Spleen (tissue), 13 donors: ENCODE results near the gene AFM. TPM values are rescaled to one million over a fixed set of nuclear protein-coding genes. Genes with fewer than 3 reads are reported as not detected.

Experiments
- DNase-seq: peaks from one replicate; pipeline ENCODE4 v3.0.0-alpha.2; 2020
- H3K27ac ChIP-seq, 8 donors: fragments of 200-600 bp; sonication (generic) in 7 of 8; 1 replicate in 4 of 8; 2 replicates in 4 of 8; pipeline versions ENCODE4 v1.5.0 to v1.8.0; 2016 to 2021; ENCODE audit warnings: inconsistent platforms in 4 of 8, mild to moderate bottlenecking in 4 of 8, moderate library complexity in 1 of 8
- H3K27me3 ChIP-seq, 7 donors: fragments of 200-600 bp; sonication (generic) in 6 of 7; replicated peaks in 1 of 7; 1 replicate in 4 of 7; 2 replicates in 3 of 7; pipeline versions ENCODE4 v1.5.0 to v1.8.0; 2016 to 2021; ENCODE audit warnings: inconsistent platforms in 3 of 7, mild to moderate bottlenecking in 1 of 7
- H3K36me3 ChIP-seq, 6 donors: fragments of 200-600 bp; sonication (generic) in 5 of 6; 1 replicate in 4 of 6; 2 replicates in 2 of 6; pipeline versions ENCODE4 v1.5.0 to v1.8.0; 2016 to 2021; ENCODE audit warnings: inconsistent platforms in 2 of 6
- H3K4me1 ChIP-seq, 6 donors: fragments of 200-600 bp; sonication (generic) in 5 of 6; 1 replicate in 3 of 6; 2 replicates in 3 of 6; pipeline versions ENCODE4 v1.5.0 to v1.8.0; 2016 to 2021; ENCODE audit warnings: inconsistent platforms in 3 of 6
- H3K4me3 ChIP-seq, 8 donors: fragments of 200-600 bp; sonication (generic) in 7 of 8; 1 replicate in 4 of 8; 2 replicates in 4 of 8; pipeline versions ENCODE4 v1.5.0 to v1.8.0; 2016 to 2021; ENCODE audit warnings: inconsistent platforms in 4 of 8, mild to moderate bottlenecking in 4 of 8, moderate library complexity in 2 of 8
- H3K9me3 ChIP-seq, 8 donors: fragments of 200-600 bp; sonication (generic) in 7 of 8; 1 replicate in 4 of 8; 2 replicates in 4 of 8; pipeline versions ENCODE4 v1.5.0 to v1.8.0; 2016 to 2021; ENCODE audit warnings: inconsistent platforms in 4 of 8
- CTCF ChIP-seq, 11 experiments: fragments of 200-600 bp in 7 of 11; fragments of 450-650 bp in 4 of 11; sonication (generic) in 4 of 11; IDR thresholded peaks in 8 of 11; conservative IDR thresholded peaks in 3 of 11; 1 replicate in 7 of 11; 2 replicates in 4 of 11; pipeline versions ENCODE4 v1.4.0 to v1.8.0; 2016 to 2021; ENCODE audit warnings: antibody characterized with exemption in 11 of 11, inconsistent platforms in 4 of 11, mild to moderate bottlenecking in 1 of 11
- POLR2A ChIP-seq, 3 donors: fragments of 450-650 bp; IDR thresholded peaks; one replicate each; pipeline ENCODE4 v1.5.1; 2017; ENCODE audit warnings: antibody characterized with exemption in 3 of 3, mild to moderate bottlenecking in 1 of 3
- POLR2AphosphoS5 ChIP-seq, 3 donors: sonication (generic); formaldehyde crosslinking; IDR thresholded peaks; one replicate each; pipeline ENCODE4 v1.5.1; 2017; ENCODE audit warnings: antibody characterized with exemption in 3 of 3
- WGBS, 5 donors: extraction: QIAGEN DNeasy Blood & Tissue Kit in 3 of 5; methylation state at CpG; one replicate each; pipeline versions ENCODE4 v1.1.5 to v1.1.7; 2013 to 2018; 5-methylcytosine and 5-hydroxymethylcytosine counted together
- intact Hi-C: fragments of 100-400 bp; cut with DNase I; formaldehyde crosslinking; loops from one replicate; pipeline ENCODE4 v1.15.0; 2023; ENCODE audit warnings: low total_unique reads
- long read RNA-seq, 2 donors: transcript quantifications; one replicate each; lab custom pipeline, GENCODE V29; 2026
- polyA plus RNA-seq, 3 donors: library from polyadenylated mRNA; stranded (reverse); fragments of 200-250 nt; gene quantifications; one replicate each; pipeline ENCODE4 v1.2.1, GENCODE V29; 2013
- total RNA-seq, 7 donors: library from RNA; depleted of rRNA in 3 of 7; stranded (reverse); fragments of >200 nt in 3 of 7; fragmentation: NEBNext Ultra II Directional in 4 of 7; extraction: Animal tissue kit (Norgen Biotek cat#: 25700) in 4 of 7; gene quantifications; one replicate each; pipeline versions ENCODE4 v1.1.0 to v1.2.1, GENCODE V29; 2016 to 2021
- donor health status: healthy with polysubstance abuse.
- donor health status: DM: no; HTN: no; CAD: no; lungs with moderate emphysema.
- donor health status: DM: no; HTN: no; CAD: no.
- donor health status: Bipolar disorder and iron deficiency.
- donor health status: healthy.
- donor health status: DM: no; HTN: no; CAD: no.
- donor health status: DM: yes; HTN: yes; CAD: no.

Gene AFM
- not detected for total RNA-seq
- polyA plus RNA-seq, result not detected
- long read RNA-seq, donor 1, result 0 reads
- long read RNA-seq, donor 2, result 0 reads

GRCh38 chr4:73481358-73481757, at the start of gene AFM:
Gene AFM (plus strand): TSS chr4:73481745. CDS start chr4:73481776, 31 bp downstream.
- 45 to 50% (median 48%) methylated on average over 2 of the region's 2 CpGs for WGBS, 5 donors
- H3K36me3 ChIP-seq, result no peaks in the 10 kb centered on the region
- H3K27ac ChIP-seq, result no peak within 1 kb of the TSS
- no peak for DNase-seq
- no peaks in the 10 kb centered on the region for H3K4me1 ChIP-seq
- peaks cover 0 to 5% (median 0%) of the 10 kb centered on the region in 7 donors for H3K27me3 ChIP-seq
- intact Hi-C loops, result no loop called here
- no peaks in the 10 kb centered on the region for H3K9me3 ChIP-seq
- no peak within 1 kb of the TSS for H3K4me3 ChIP-seq
- TF ChIP-seq CTCF (IDR thresholded peaks at IDR 0.05 in 8 of 11, conservative IDR thresholded peaks at IDR 0.05 in 3 of 11), result no peak
- TF ChIP-seq POLR2A (IDR thresholded peaks at IDR 0.05), result no peak
- no peak for TF ChIP-seq POLR2AphosphoS5 (IDR thresholded peaks at IDR 0.05)

GRCh38 chr4:73431813-73432168, 49.8 kb upstream of the AFM start:
- DNase-seq, result no peak
- Histone ChIP-seq H3K36me3 (no peaks in the 10 kb centered on the region), H3K9me3 (no peaks in the 10 kb centered on the region), H3K4me1 (no peaks in the 10 kb centered on the region), H3K4me3 (no peak overlapping the region), H3K27ac (no peak overlapping the region), H3K27me3 (peaks cover 0 to 3% (median 0%) of the 10 kb centered on the region in 7 donors)
- intact Hi-C loops, result no loop called here
- no peak for TF ChIP-seq CTCF (IDR thresholded peaks at IDR 0.05 in 8 of 11, conservative IDR thresholded peaks at IDR 0.05 in 3 of 11)
- no peak for TF ChIP-seq POLR2A (IDR thresholded peaks at IDR 0.05)
- TF ChIP-seq POLR2AphosphoS5 (IDR thresholded peaks at IDR 0.05), result no peak
- WGBS, 5 donors, result 65 to 92% (median 85%) methylated on average over 1 of the region's 1 CpG

GRCh38 chr4:73432169-73433000, 49.2 kb upstream of the AFM start:
- Histone ChIP-seq H3K36me3 (no peaks in the 10 kb centered on the region), H3K27me3 (peaks cover 0 to 6% (median 0%) of the 10 kb centered on the region in 7 donors), H3K4me3 (no peak overlapping the region), H3K4me1 (no peaks in the 10 kb centered on the region), H3K9me3 (no peaks in the 10 kb centered on the region), H3K27ac (no peak overlapping the region)
- TF ChIP-seq POLR2A (IDR thresholded peaks at IDR 0.05), result no peak
- no peak for TF ChIP-seq CTCF (IDR thresholded peaks at IDR 0.05 in 8 of 11, conservative IDR thresholded peaks at IDR 0.05 in 3 of 11)
- TF ChIP-seq POLR2AphosphoS5 (IDR thresholded peaks at IDR 0.05), result no peak
- intact Hi-C loops, result no loop called here
- 73 to 88% (median 82%) methylated on average over 5 of the region's 5 CpGs for WGBS, 5 donors
- DNase-seq, result no peak

- Histone ChIP-seq H3K27ac (no peak overlapping the region), H3K36me3 (no peaks in the 10 kb centered on the region), H3K9me3 (no peaks in the 10 kb centered on the region), H3K4me3 (no peak overlapping the region), H3K27me3 (peaks cover 0 to 6% (median 0%) of the 10 kb centered on the region in 7 donors), H3K4me1 (no peaks in the 10 kb centered on the region)
- DNase-seq, result no peak
- intact Hi-C loops, result no loop called here
- 69 to 81% (median 72%) methylated on average over 2 of the region's 2 CpGs for WGBS, 5 donors
- TF ChIP-seq CTCF (IDR thresholded peaks at IDR 0.05 in 8 of 11, conservative IDR thresholded peaks at IDR 0.05 in 3 of 11) (no peak), POLR2A (IDR thresholded peaks at IDR 0.05) (no peak), POLR2AphosphoS5 (IDR thresholded peaks at IDR 0.05) (no peak)
Measured at GRCh38 chr4:73433140-73433539, 48.4 kb upstream of the AFM start.
